ENCODE data around the gene ZNF397.
A peak's percentile ranks its signal among the peaks of the same experiment; 100 is the strongest.
"Not testable (repeated sequence)": the region's sequence is repeated elsewhere in the genome, so short reads cannot be mapped to it uniquely, and the experiment has no call there.

ZNF397 gene

GRCh38 chr18:35203067-35203466 is 37.8 kb upstream of the ZNF397 start:
- peak in 1 of 2 donors; percentile 80 for DNase-seq (ENCODE audit: low read depth in 2 of 2)
- H3K4me3 ChIP-seq (replicated peaks in 1 of 2; ENCODE audit: low read depth in 2 of 2, low read length in 2 of 2): no peak overlapping the region
- TF ChIP-seq CTCF (IDR thresholded peaks at IDR 0.05; ENCODE audit: low read depth, low read length): no peak

GRCh38 chr18:35205199-35205712 is 35.6 kb upstream of the ZNF397 start:
- H3K4me3 ChIP-seq (replicated peaks in 1 of 2; ENCODE audit: low read depth in 2 of 2, low read length in 2 of 2): no peak overlapping the region
- no peak for DNase-seq (ENCODE audit: low read depth in 2 of 2)
- no peak for TF ChIP-seq CTCF (IDR thresholded peaks at IDR 0.05; ENCODE audit: low read depth, low read length)

GRCh38 chr18:35205746-35206458 is 34.9 kb upstream of the ZNF397 start:
- not testable (repeated sequence) for H3K4me3 ChIP-seq (replicated peaks in 1 of 2; ENCODE audit: low read depth in 2 of 2, low read length in 2 of 2); DNase-seq (ENCODE audit: low read depth in 2 of 2)

- no peak for TF ChIP-seq CTCF (IDR thresholded peaks at IDR 0.05; ENCODE audit: low read depth, low read length)
- no peak for DNase-seq (ENCODE audit: low read depth in 2 of 2)
- no peak overlapping the region for H3K4me3 ChIP-seq (replicated peaks in 1 of 2; ENCODE audit: low read depth in 2 of 2, low read length in 2 of 2)
These were observed 25.8 kb upstream of the ZNF397 start for GRCh38 chr18:35215026-35215425.

- H3K4me3 ChIP-seq (replicated peaks in 1 of 2; ENCODE audit: low read depth in 2 of 2, low read length in 2 of 2); DNase-seq (ENCODE audit: low read depth in 2 of 2): not testable (repeated sequence)
These were observed 24.2 kb upstream of the ZNF397 start for GRCh38 chr18:35216611-35217010.

- not testable (repeated sequence) for H3K4me3 ChIP-seq (replicated peaks in 1 of 2; ENCODE audit: low read depth in 2 of 2, low read length in 2 of 2)
- DNase-seq (ENCODE audit: low read depth in 2 of 2): peak in 1 of 2 donors; percentile 32
These were observed 21.5 kb upstream of the ZNF397 start for GRCh38 chr18:35219331-35219730.

- no peak for TF ChIP-seq CTCF (IDR thresholded peaks at IDR 0.05; ENCODE audit: low read depth, low read length)
- DNase-seq (ENCODE audit: low read depth in 2 of 2): no peak
These were observed 20.4 kb upstream of the ZNF397 start for GRCh38 chr18:35220424-35220823.

GRCh38 chr18:35223797-35224196 is 17.0 kb upstream of the ZNF397 start:
- TF ChIP-seq CTCF (IDR thresholded peaks at IDR 0.05; ENCODE audit: low read depth, low read length): no peak
- no peak for DNase-seq (ENCODE audit: low read depth in 2 of 2)
- H3K4me3 ChIP-seq (replicated peaks in 1 of 2; ENCODE audit: low read depth in 2 of 2, low read length in 2 of 2): no peak overlapping the region

More at GRCh38 chr18:35220424-35220823, 20.4 kb upstream of the ZNF397 start:
- H3K4me3 ChIP-seq (replicated peaks in 1 of 2; ENCODE audit: low read depth in 2 of 2, low read length in 2 of 2): no peak overlapping the region

All from cardiac fibroblast (primary cell).